Right lobe of liver (tissue), 4 donors: ENCODE results near the gene SSR4.

Experiments
- POLR2A ChIP-seq: fragments of 450-650 bp; IDR thresholded peaks from one replicate; pipeline ENCODE4 v1.6.1; 2017; ENCODE audit warnings: antibody characterized with exemption, mild to moderate bottlenecking
- TF ChIP-seq, protein P1 (sequence below), 4 donors: fragments of 200-600 bp in 3 of 4; fragments of 450-650 bp in 1 of 4; IDR thresholded peaks; one replicate each; pipeline versions ENCODE4 v1.5.1 to v1.8.0; 2016 to 2022; ENCODE audit warnings: antibody characterized with exemption in 4 of 4, mild to moderate bottlenecking in 2 of 4
- donor health status: DM: no; HTN: no; CAD: no.
- donor health status: DM: no; HTN: no; CAD: no.
- donor health status: DM: no; HTN: yes; CAD: no.

DNA sequence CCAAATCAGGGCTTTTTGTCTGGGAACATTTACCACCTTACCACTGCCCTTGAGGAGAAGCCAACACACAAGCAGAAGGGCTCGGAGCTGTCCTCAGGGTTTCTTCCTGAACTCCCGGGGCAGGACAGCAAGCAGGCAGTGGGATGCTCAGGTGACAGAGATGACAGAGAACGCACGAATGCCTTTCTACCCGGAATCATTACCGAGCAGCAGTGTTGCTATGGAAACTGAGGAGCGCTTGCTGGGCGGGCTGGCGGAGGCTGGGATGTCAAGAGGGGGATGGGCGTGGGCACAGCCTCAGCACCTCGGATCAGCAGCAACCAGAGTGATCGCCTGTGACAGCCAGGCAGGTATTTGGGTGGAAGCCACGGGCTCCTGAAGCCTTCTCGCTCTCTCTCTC is 17.8 kb downstream of the SSR4 start:
- TF ChIP-seq, protein P1, sequence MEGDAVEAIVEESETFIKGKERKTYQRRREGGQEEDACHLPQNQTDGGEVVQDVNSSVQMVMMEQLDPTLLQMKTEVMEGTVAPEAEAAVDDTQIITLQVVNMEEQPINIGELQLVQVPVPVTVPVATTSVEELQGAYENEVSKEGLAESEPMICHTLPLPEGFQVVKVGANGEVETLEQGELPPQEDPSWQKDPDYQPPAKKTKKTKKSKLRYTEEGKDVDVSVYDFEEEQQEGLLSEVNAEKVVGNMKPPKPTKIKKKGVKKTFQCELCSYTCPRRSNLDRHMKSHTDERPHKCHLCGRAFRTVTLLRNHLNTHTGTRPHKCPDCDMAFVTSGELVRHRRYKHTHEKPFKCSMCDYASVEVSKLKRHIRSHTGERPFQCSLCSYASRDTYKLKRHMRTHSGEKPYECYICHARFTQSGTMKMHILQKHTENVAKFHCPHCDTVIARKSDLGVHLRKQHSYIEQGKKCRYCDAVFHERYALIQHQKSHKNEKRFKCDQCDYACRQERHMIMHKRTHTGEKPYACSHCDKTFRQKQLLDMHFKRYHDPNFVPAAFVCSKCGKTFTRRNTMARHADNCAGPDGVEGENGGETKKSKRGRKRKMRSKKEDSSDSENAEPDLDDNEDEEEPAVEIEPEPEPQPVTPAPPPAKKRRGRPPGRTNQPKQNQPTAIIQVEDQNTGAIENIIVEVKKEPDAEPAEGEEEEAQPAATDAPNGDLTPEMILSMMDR (IDR thresholded peaks at IDR 0.05) = no peak
- TF ChIP-seq POLR2A = no peak
